K562 (cell line): Measurements from ENCODE around the gene RIT1. TPM values are rescaled to one million over a fixed set of nuclear protein-coding genes. Genes with fewer than 3 reads are reported as not detected.
A peak's percentile ranks its signal among the peaks of the same experiment; 100 is the strongest.

Experiments
- DMBX1 ChIP-seq: fragments of 250-450 bp; sonication (Bioruptor Pico); IDR thresholded peaks from 2 replicates; pipeline ENCODE4 v1.8.0; 2022; ENCODE audit warnings: inconsistent platforms, mild to moderate bottlenecking, moderate library complexity, borderline replicate concordance
- EP400 ChIP-seq: fragments of 450-650 bp; IDR thresholded peaks from 2 replicates; pipeline ENCODE4 v1.6.1; 2017; ENCODE audit warnings: antibody characterized with exemption, mild to moderate bottlenecking, moderate library complexity
- ESRRB ChIP-seq: fragments of 250-450 bp; sonication (Bioruptor Pico); IDR thresholded peaks from 2 replicates; pipeline ENCODE4 v1.5.0; 2020; ENCODE audit warnings: mild to moderate bottlenecking, moderate library complexity, borderline replicate concordance
- KLF1 ChIP-seq: fragments of 450-650 bp; IDR thresholded peaks from 2 replicates; pipeline ENCODE4 v1.6.1; 2016; ENCODE audit warnings: missing genetic modification characterization, missing compliant biosample characterization
- MAZ ChIP-seq, 2 experiments: fragments of 450-650 bp in 1 of 2; sonication (generic) in 1 of 2; formaldehyde crosslinking; IDR thresholded peaks in 1 of 2; conservative IDR thresholded peaks in 1 of 2; 2 replicates each; pipeline versions ENCODE4 v1.4.0 to v1.5.0; 2020; ENCODE audit warnings: mild to moderate bottlenecking in 1 of 2, missing genetic modification reagents in 1 of 2
- MEF2D ChIP-seq: conservative IDR thresholded peaks from 2 replicates; pipeline ENCODE4 v1.6.1; 2016; ENCODE audit warnings: low read depth, missing genetic modification characterization, missing compliant biosample characterization
- MTA1 ChIP-seq: fragments of 450-650 bp; IDR thresholded peaks from 2 replicates; pipeline ENCODE4 v1.6.1; 2017; ENCODE audit warnings: borderline replicate concordance
- NFXL1 ChIP-seq: fragments of 450-650 bp; formaldehyde crosslinking; IDR thresholded peaks from 2 replicates; pipeline ENCODE4 v1.4.0; 2021; ENCODE audit warnings: mild to moderate bottlenecking
- RAD21 ChIP-seq, 2 experiments: fragments of 250-450 bp in 1 of 2; fragments of 450-650 bp in 1 of 2; sonication (Bioruptor Pico) in 1 of 2; formaldehyde crosslinking in 1 of 2; IDR thresholded peaks in 1 of 2; conservative IDR thresholded peaks in 1 of 2; 2 replicates each; pipeline versions ENCODE4 v1.4.0 to v1.8.0; 2020 to 2022; ENCODE audit warnings: mild to moderate bottlenecking in 2 of 2, moderate library complexity in 1 of 2
- RAD51 ChIP-seq: fragments of 450-650 bp; IDR thresholded peaks from 2 replicates; pipeline ENCODE4 v1.7.1; 2016; ENCODE audit warnings: low read depth, mild to moderate bottlenecking, borderline replicate concordance
- RBFOX2 ChIP-seq: fragments of 200-400 bp; formaldehyde crosslinking; IDR thresholded peaks from 2 replicates; pipeline ENCODE4 v1.6.1; 2017; ENCODE audit warnings: low read depth, mild to moderate bottlenecking, low read length, moderate library complexity
- SMARCA4 ChIP-seq: fragments of 450-650 bp; IDR thresholded peaks from 2 replicates; pipeline ENCODE4 v1.6.1; 2016
- TCF3 ChIP-seq: sonication (generic); formaldehyde crosslinking; IDR thresholded peaks from 2 replicates; pipeline ENCODE4 v1.4.0; 2020; ENCODE audit warnings: mild to moderate bottlenecking, missing genetic modification reagents
- TCFL5 ChIP-seq: fragments of 250-450 bp; sonication (Bioruptor Pico); conservative IDR thresholded peaks from 2 replicates; pipeline ENCODE4 v1.6.1; 2021; ENCODE audit warnings: mild to moderate bottlenecking, moderate library complexity, matching md5 sums
- TOE1 ChIP-seq, 2 experiments: fragments of 450-650 bp in 1 of 2; sonication (generic) in 1 of 2; formaldehyde crosslinking in 1 of 2; IDR thresholded peaks; 2 replicates each; pipeline versions ENCODE4 v1.7.1 to v1.8.0; 2016 to 2022; ENCODE audit warnings: borderline replicate concordance in 2 of 2, mild to moderate bottlenecking in 2 of 2, antibody characterized with exemption in 1 of 2, inconsistent platforms in 1 of 2, low read depth in 1 of 2, missing genetic modification reagents in 1 of 2, moderate library complexity in 1 of 2
- ZFX ChIP-seq: sonication (generic); formaldehyde crosslinking; IDR thresholded peaks from 2 replicates; pipeline ENCODE4 v1.8.0; 2022; ENCODE audit warnings: mild to moderate bottlenecking, missing genetic modification reagents, moderate library complexity
- polyA plus RNA-seq, 8 experiments: library from polyadenylated mRNA; depleted of rRNA in 4 of 8; stranded (reverse) in 5 of 8; unstranded in 3 of 8; fragments of >200 nt; fragmentation: Nextera tagmentation in 2 of 8; fragmentation: Illumina TruSeq in 1 of 8; extraction: Ambion mirVana in 2 of 8; extraction: Trizol in 1 of 8; gene quantifications; 2 replicates each; pipeline versions ENCODE4 v1.2.1 to v1.2.3, GENCODE V29; 2011 to 2014; ENCODE audit warnings: inconsistent platforms in 1 of 8, missing spikeins in 1 of 8
- total RNA-seq, 7 experiments: library from RNA; depleted of rRNA in 6 of 7; stranded (reverse); fragments of >200 nt in 6 of 7; fragmentation: Illumina TruSeq in 2 of 7; extraction: Trizol in 2 of 7; gene quantifications; 2 replicates each; pipeline versions ENCODE4 v1.2.1 to v1.2.3, GENCODE V29; 2011 to 2021; ENCODE audit warnings: low replicate concordance in 1 of 7
- TF ChIP-seq, protein P1 (sequence below): IDR thresholded peaks from 2 replicates; pipeline ENCODE4 v1.6.1; 2014; ENCODE audit warnings: antibody characterized with exemption
- TF ChIP-seq, protein P2 (sequence below), 3 experiments: fragments of 200-800 bp in 1 of 3; sonication (Bioruptor generic) in 1 of 3; sonication (generic) in 1 of 3; formaldehyde crosslinking in 1 of 3; IDR thresholded peaks; 2 replicates each; pipeline versions ENCODE4 v1.6.1 to v1.8.0; 2016 to 2022; ENCODE audit warnings: mild to moderate bottlenecking in 2 of 3, missing compliant biosample characterization in 2 of 3, missing genetic modification characterization in 2 of 3, missing genetic modification reagents in 1 of 3
- TF ChIP-seq, protein P3 (sequence below): sonication (generic); formaldehyde crosslinking; IDR thresholded peaks from 2 replicates; pipeline ENCODE4 v1.8.0; 2022; ENCODE audit warnings: missing genetic modification reagents, mild to moderate bottlenecking, moderate library complexity, borderline replicate concordance
- TF ChIP-seq, protein P4 (sequence below): fragments of 450-650 bp; formaldehyde crosslinking; IDR thresholded peaks from 2 replicates; pipeline ENCODE4 v1.4.0; 2020; ENCODE audit warnings: mild to moderate bottlenecking, mixed read lengths
- TF ChIP-seq, protein P5 (sequence below), 2 experiments: fragments of 250-450 bp in 1 of 2; fragments of 450-650 bp in 1 of 2; sonication (Bioruptor Pico) in 1 of 2; IDR thresholded peaks; 2 replicates each; pipeline versions ENCODE4 v1.6.1 to v1.8.0; 2016 to 2021; ENCODE audit warnings: mild to moderate bottlenecking in 2 of 2, moderate library complexity in 2 of 2, missing compliant biosample characterization in 1 of 2, missing genetic modification characterization in 1 of 2

The RIT1 gene
- total and polyA plus RNA-seq, 9 of the 15 experiments (the other 6 are each of a cell fraction or from before 2014, with no cell fraction given) = 13.5 to 57.6 (median 22.9) TPM

DNA sequence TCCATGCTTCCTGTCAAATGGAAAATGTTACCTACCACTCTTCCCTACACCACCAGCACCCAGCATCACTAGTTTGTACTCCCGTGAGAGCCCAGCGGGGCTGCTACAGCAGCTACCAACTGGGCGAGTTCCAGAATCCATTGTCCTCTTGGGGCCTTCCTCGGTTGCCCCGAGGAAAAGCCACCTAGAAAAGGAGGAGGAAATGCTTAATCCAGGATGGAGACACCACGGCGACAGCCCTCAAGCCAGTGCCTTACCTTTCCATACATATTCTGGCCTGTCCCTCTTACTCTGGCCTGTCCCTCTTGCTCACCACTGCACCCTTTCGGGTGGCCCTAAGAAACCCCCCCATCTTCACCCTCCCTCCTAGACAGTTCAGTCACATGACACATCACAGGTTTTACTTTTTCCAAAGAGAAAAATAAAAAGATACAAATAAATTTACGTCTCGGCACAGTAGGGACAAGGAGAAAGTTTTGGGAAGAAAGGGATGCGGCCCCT is 478 bp downstream of the RIT1 start (continued):
- TF ChIP-seq, protein P1, sequence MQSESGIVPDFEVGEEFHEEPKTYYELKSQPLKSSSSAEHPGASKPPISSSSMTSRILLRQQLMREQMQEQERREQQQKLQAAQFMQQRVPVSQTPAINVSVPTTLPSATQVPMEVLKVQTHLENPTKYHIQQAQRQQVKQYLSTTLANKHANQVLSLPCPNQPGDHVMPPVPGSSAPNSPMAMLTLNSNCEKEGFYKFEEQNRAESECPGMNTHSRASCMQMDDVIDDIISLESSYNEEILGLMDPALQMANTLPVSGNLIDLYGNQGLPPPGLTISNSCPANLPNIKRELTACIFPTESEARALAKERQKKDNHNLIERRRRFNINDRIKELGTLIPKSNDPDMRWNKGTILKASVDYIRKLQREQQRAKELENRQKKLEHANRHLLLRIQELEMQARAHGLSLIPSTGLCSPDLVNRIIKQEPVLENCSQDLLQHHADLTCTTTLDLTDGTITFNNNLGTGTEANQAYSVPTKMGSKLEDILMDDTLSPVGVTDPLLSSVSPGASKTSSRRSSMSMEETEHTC = no peak
- TF ChIP-seq MAZ (CRISPR knock-in tag; conservative IDR thresholded peaks at IDR 0.05 in 1 of 2, IDR thresholded peaks at IDR 0.05 in 1 of 2) (peak in 1 of 2 experiments; percentile 24; a peak in 2 of 4 replicates), EP400 (peak; percentile 41; the same call in 1 of the 2 replicates), ZFX (CRISPR knock-in tag) (peak; percentile 42; the same call in 1 of the 2 replicates), ESRRB (no peak), MTA1 (no peak), DMBX1 (no peak), RBFOX2 (no peak), NFXL1 (CRISPR knock-in tag) (no peak), TOE1 (IDR thresholded peaks at IDR 0.05; ENCODE audit: borderline replicate concordance) (peak; percentile 97), TOE1 (CRISPR knock-in tag; IDR thresholded peaks at IDR 0.05; ENCODE audit: borderline replicate concordance, low read depth) (no peak), TCFL5 (CRISPR knock-in tag) (no peak), TCF3 (CRISPR knock-in tag) (no peak), MEF2D (no peak), RAD51 (peak; percentile 89), KLF1 (no peak), RAD21 (CRISPR knock-in tag; conservative IDR thresholded peaks at IDR 0.05 in 1 of 2, IDR thresholded peaks at IDR 0.05 in 1 of 2) (peak in 1 of 2 experiments; percentile 41; a peak in 2 of 4 replicates), SMARCA4 (0 out of 2 replicates have a peak, but pooled peaks have one; percentile 7)
- TF ChIP-seq, protein P2, sequence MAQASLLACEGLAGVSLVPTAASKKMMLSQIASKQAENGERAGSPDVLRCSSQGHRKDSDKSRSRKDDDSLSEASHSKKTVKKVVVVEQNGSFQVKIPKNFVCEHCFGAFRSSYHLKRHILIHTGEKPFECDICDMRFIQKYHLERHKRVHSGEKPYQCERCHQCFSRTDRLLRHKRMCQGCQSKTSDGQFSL (CRISPR knock-in tag; IDR thresholded peaks at IDR 0.05) = peak; percentile 73
- TF ChIP-seq, protein P2 (tag; IDR thresholded peaks at IDR 0.05) = peak in 1 of 2 experiments; percentile 70; a peak in 2 of 4 replicates
- TF ChIP-seq, protein P3, sequence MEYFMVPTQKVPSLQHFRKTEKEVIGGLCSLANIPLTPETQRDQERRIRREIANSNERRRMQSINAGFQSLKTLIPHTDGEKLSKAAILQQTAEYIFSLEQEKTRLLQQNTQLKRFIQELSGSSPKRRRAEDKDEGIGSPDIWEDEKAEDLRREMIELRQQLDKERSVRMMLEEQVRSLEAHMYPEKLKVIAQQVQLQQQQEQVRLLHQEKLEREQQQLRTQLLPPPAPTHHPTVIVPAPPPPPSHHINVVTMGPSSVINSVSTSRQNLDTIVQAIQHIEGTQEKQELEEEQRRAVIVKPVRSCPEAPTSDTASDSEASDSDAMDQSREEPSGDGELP (CRISPR knock-in tag) = no peak; the same call in 1 of the 2 replicates
- TF ChIP-seq, protein P4, sequence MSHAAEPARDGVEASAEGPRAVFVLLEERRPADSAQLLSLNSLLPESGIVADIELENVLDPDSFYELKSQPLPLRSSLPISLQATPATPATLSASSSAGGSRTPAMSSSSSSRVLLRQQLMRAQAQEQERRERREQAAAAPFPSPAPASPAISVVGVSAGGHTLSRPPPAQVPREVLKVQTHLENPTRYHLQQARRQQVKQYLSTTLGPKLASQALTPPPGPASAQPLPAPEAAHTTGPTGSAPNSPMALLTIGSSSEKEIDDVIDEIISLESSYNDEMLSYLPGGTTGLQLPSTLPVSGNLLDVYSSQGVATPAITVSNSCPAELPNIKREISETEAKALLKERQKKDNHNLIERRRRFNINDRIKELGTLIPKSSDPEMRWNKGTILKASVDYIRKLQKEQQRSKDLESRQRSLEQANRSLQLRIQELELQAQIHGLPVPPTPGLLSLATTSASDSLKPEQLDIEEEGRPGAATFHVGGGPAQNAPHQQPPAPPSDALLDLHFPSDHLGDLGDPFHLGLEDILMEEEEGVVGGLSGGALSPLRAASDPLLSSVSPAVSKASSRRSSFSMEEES = peak; percentile 98
- TF ChIP-seq, protein P5, sequence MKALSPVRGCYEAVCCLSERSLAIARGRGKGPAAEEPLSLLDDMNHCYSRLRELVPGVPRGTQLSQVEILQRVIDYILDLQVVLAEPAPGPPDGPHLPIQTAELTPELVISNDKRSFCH (CRISPR knock-in tag; IDR thresholded peaks at IDR 0.05) = no peak
- TF ChIP-seq, protein P5 (tag; IDR thresholded peaks at IDR 0.05) = no peak
